GM18909 (cell line): ENCODE data around the gene OMA1.

Experiments
- ATAC-seq: cut with Tn5 transposase; IDR thresholded peaks from one replicate; pipeline ENCODE4 v1.9.1; 2021; ENCODE audit warnings: mild to moderate bottlenecking; ENCODE audit not compliant: unreplicated experiment, poor library complexity

OMA1 gene

DNA sequence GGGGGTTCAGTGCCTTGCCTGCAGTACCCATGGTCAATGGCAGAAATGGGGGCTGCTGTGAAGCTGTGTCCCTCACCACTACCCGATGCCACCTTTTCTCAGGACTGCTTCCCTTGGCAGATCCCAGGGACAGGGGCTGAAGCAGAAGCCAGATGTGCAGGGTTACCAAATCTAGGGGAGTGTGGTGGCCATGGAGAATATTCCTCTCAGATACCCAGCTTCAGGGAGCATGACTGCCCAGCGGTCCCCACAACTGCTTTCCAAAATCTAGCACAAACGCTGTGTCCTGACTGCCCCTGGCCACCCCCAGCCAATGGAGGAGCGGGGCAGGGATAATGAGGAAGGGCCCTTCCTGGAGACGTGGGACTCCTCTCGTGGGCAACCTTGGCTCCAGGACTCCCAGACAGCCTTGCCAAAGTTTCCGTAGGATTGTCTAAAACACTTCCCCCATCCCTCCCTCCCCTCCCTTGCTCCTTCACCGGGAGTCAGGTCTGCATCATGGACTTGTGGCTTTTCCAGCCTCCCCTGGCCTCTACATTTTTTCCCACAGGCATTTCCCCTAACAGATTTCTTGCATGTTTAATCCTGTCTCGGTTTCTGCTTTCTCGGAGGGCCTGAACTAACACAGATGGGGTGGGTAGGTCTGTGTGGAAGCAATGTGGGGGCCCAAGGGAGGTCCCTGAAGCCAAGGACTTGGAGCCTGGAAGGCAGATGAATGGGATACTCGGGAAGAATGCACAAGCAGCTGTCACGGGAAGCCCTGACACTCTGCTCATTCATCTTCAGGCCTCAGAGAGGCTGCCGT is 80.5 kb downstream of the OMA1 start:
- ATAC-seq: no peak

DNA sequence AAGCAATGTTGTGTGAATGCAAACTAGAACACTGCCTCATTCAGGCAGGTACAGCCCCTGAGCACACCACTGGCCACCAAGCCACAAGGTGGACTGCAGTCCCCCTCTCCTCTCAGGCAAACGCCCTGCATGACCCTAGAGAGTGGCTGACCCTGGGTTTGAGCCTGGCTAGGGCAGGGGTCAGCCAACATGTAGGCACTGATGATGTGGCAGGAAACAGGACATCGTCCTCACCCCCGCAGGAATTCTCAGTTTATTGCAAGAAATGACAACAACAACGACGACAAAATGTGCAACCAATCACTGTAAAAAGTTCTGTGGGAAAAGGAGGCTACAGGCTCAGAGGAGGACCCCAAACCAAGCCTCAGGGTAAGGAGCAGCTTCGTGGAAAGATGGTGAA is 81.3 kb downstream of the OMA1 start:
- no peak for ATAC-seq

- ATAC-seq: no peak
These were observed 86.1 kb downstream of the OMA1 start for GRCh38 chr1:58460469-58460868.

GRCh38 chr1:58459911-58460310 is 86.6 kb downstream of the OMA1 start:
- no peak for ATAC-seq

DNA sequence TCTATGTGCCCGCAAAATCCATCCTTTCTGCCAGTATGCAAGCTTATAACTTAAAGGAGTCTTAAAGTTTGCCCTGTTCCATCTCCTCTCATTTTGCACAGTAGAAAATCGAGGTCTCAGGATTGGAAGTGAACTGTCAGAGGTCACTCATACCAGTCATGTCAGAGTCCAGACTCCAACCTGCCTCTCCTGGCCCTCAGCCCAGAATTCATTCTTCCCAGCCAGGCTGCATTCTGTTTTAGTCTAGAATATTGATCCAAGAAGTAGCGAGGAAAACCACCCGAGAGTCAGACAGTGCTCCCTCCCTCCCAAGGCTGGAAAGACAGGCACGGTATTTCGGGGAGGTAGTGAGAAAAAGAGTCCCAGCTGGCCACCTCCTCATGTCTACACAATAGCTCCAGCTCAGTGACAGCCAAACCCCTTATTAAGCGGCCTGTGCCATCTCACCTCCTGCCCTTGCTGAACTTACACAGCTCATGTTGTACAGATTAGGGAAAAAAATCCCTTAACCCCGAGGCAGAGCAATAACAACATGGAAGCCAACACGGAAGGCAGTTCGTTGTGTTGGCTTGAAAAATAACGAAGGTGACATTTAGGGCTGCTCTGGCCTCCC is 89.4 kb downstream of the OMA1 start:
- ATAC-seq: no peak

GRCh38 chr1:58456470-58456869 is 90.1 kb downstream of the OMA1 start:
- no peak for ATAC-seq

- no peak for ATAC-seq
These were observed 91.7 kb downstream of the OMA1 start for GRCh38 chr1:58454807-58455206.

- no peak for ATAC-seq
These were observed 92.1 kb downstream of the OMA1 start for GRCh38 chr1:58454385-58454784.

GRCh38 chr1:58451560-58452191 is 94.8 kb downstream of the OMA1 start:
- ATAC-seq: no peak

GRCh38 chr1:58447886-58448285 is 98.6 kb downstream of the OMA1 start:
- no peak for ATAC-seq

- no peak for ATAC-seq
These were observed 99.5 kb downstream of the OMA1 start for GRCh38 chr1:58447042-58447441.

GRCh38 chr1:58446368-58446767 is 100.2 kb downstream of the OMA1 start:
- ATAC-seq: no peak

- no peak for ATAC-seq
These were observed 102.3 kb downstream of the OMA1 start for GRCh38 chr1:58443986-58444868.

DNA sequence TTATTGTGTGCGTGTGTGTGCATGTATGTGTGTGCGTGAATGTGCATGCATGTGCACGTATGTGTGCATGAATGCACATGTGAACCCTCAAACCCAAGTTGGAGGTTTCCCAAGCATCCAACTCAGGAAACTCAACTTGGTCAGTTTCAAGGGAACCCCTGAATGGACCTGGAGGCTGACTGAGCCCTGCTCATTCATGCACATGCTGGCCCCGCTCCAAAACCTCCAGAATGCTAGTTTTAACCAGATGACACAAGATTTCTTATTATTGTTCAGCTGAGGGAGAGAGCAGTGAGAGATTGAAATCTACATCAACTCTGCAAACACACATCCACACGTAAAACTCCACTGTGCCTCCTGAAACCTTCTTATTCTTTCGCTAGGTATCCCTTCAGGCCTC is 104.4 kb downstream of the OMA1 start:
- ATAC-seq: no peak

GRCh38 chr1:58441699-58442098 is 104.8 kb downstream of the OMA1 start:
- no peak for ATAC-seq

- no peak for ATAC-seq
These were observed 105.8 kb downstream of the OMA1 start for GRCh38 chr1:58440696-58441095.

GRCh38 chr1:58439946-58440345 is 106.6 kb downstream of the OMA1 start:
- no peak for ATAC-seq

GRCh38 chr1:58438468-58438867 is 108.1 kb downstream of the OMA1 start:
- ATAC-seq: no peak

DNA sequence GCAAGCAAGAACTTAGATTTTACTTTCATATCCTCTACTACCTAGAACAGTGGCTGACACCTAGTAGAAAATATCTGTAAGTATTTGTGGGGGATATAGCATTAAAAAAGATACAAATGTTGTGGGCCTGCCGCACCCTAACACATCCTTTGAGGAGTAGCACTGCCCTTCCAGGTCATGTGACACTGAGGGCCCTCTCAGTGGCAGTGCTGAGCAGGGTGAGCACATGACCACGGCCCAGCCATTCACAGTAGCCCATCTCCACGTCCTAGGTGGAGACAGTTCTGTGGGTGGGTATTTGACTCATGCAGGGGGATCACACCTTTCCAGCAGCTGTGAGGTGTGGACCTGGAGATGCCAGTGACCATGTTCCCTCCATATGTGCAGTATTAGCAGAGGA is 108.9 kb downstream of the OMA1 start:
- no peak for ATAC-seq

- no peak for ATAC-seq
These were observed 109.8 kb downstream of the OMA1 start for GRCh38 chr1:58436615-58437297.
